Endometrium (tissue), 2 donors: ENCODE data around the gene CSTF2.

Experiments
- FAIRE-seq: peaks from 2 replicates; lab custom pipeline; 2012; peaks lifted over from hg19 to GRCh38; lab: Jason Lieb, UNC
- donor health status: control.
- donor health status: control.

CSTF2 gene

DNA sequence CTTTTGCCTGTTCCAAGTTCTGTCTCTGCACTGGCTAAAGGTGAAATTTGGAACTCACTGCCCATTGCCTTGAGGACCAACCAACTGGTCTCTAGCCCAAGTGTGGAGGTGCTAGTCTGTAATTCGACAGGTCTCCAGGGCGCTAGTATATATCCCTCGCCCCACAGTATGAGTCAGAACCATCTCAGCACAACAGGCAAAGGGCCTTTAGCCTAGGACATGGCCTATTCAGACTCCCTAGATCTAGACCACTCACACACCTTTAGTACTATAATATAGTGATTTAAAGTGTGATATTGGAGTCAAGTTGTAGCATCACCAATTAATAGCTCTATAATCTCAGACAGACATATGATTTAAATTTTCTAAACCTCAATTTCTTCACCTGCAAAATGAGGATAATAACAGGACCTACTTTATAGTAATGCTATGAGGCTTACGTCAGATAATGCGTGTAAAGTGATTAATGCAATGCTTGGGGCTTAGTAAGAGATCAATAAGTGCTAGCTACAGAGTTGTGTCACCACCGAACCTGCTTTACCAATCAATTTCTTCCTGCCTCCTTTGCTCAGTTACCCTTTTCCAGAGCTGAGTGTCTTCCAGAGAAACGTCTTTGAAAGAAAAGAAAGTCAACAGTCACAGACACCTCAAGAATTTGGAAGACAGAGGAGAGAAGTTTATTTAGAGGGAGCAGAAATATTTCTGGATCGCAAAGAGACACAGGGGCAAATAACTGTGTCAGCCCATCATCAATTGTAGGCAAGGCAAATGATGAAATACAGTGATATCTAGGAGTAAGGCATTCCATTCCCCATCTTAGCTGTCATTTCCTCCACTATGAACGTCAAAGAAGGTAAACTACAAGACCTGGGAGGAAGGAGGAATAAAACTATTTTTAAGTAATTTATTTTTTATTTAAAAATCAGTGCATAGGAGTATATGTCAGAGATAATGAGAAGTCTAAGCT is 51.7 kb downstream of the CSTF2 start:
- FAIRE-seq = no peak

DNA sequence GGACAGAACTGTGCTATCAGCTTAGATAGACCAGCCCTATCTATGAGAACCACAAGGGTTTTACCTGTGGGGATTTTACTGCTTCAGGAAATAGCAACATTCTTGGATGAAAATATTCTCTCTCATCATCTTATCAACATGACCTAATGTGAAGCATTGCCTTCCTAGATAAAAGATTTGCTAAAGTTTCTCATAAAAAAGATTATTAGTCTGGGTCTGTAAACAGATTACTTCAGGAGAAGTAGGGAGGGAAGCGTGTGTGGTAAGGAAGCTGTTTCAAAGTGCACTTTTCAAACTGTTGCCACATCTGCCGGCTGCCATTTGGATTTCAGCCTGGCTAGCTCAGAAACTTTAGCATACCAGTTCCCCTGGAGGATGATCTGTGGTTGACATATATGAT is 54.1 kb downstream of the CSTF2 start, which contains the start of gene NOX1:
Gene NOX1, minus strand, starts transcription at position 35 of the 400 bp plus-strand sequence. CDS start 220 bp downstream, outside the sequence.
- no peak for FAIRE-seq

GRCh38 chrX:100880368-100880767 is 60.2 kb downstream of the CSTF2 start:
- no peak for FAIRE-seq

DNA sequence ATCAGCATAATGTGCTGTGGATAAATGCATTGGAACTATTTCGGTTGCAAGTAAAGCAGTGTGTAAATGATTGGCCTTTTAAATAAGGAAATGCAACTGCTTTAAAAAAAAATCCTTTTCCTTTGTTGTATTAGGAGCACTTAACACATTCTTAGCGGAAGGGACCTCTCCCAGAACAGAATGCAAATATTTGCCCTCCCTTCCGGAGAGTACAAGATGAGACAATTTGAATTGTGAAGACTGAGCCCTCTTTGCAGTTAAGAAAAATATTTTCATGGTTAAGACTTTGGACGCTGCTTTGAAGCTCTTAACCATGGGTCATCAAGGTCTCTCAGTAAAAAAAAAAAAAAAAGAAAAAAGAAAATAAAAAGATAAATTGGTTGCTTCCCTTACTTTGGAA is 63.5 kb downstream of the CSTF2 start:
- FAIRE-seq = no peak
